Measurements from ENCODE around the gene LASP1. TPM values are rescaled to one million over a fixed set of nuclear protein-coding genes. Genes with fewer than 3 reads are reported as not detected.

Gene LASP1
- total and polyA plus RNA-seq, 8 donors: 141 to 175 (median 156) TPM

- DNase-seq (no peak), ATAC-seq (no peak)
- H3K9me3 ChIP-seq: no peaks in the 10 kb centered on the region
- peak overlapping the region in 1 of 2 donors; percentile 76 for H3K27ac ChIP-seq
- peaks cover 26 to 90% of the 10 kb centered on the region in 2 donors for H3K4me1 ChIP-seq
- H3K27me3 ChIP-seq: no peaks in the 10 kb centered on the region
- peaks cover 0 to 90% of the 10 kb centered on the region in 2 donors for H3K36me3 ChIP-seq
- TF ChIP-seq CTCF (IDR thresholded peaks at IDR 0.05): no peak
- intact Hi-C loops (cut with DNase I): no loop called here
- no peak overlapping the region for H3K4me3 ChIP-seq
These were observed 20.0 kb downstream of the LASP1 start for GRCh38 chr17:38889745-38890409.

GRCh38 chr17:38890410-38890746, 20.5 kb downstream of the LASP1 start:
- ATAC-seq (no peak), DNase-seq (no peak)
- Histone ChIP-seq H3K4me3 (no peak overlapping the region), H3K27ac (peak overlapping the region in 1 of 2 donors; percentile 76), H3K27me3 (no peaks in the 10 kb centered on the region), H3K36me3 (peaks cover 0 to 86% of the 10 kb centered on the region in 2 donors), H3K9me3 (no peaks in the 10 kb centered on the region), H3K4me1 (peaks cover 21 to 88% of the 10 kb centered on the region in 2 donors)
- intact Hi-C loops (cut with DNase I): no loop called here
- no peak for TF ChIP-seq CTCF (IDR thresholded peaks at IDR 0.05)

DNA sequence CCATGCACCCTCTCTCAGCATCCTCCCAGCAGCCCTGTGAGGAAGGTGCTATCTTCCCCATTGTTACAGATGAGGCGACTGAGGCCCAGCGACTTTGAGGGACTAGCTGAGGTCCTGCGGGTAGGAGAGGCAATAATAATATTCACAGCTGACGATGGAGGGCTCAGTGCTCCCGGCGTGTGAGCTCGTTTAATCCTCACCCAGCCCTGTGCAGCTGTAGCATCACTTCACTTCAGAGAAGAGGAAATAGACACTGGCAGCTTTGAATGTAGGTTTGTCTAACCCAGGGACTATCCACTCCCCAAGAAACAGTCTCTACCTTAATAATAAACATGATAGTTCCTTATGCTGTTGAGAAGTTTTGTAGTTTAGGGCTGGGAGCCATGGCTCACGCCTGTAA, 21.6 kb downstream of the LASP1 start:
- no peak for DNase-seq
- Histone ChIP-seq H3K4me1 (peaks cover 22 to 88% of the 10 kb centered on the region in 2 donors), H3K27ac (peak overlapping the region in 1 of 2 donors; percentile 76), H3K4me3 (no peak overlapping the region), H3K27me3 (no peaks in the 10 kb centered on the region), H3K9me3 (no peaks in the 10 kb centered on the region), H3K36me3 (peaks cover 0 to 90% of the 10 kb centered on the region in 2 donors)
- TF ChIP-seq CTCF (IDR thresholded peaks at IDR 0.05): no peak
- ATAC-seq: no peak
- intact Hi-C loops (cut with DNase I): no loop called here

DNA sequence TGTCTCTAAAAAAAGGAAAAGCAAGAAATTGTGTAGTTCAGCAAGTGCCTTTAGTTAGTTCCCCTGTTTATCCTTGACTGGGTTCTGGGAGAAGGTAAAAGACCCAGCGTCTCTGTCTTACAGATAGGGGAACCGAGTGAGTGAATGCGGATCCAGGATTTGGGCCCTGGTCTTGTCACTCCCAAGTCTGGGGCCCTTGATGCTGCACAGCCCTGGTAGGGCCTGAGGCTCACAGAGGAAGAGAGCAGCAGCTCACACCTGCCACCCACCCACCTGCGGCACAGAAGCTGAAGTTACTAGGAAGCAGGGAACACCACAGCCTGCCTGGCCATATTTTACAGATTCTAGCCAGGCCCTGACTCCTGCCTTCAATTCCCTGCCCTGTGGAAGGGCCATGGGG, 22.2 kb downstream of the LASP1 start:
- peaks cover 0 to 90% of the 10 kb centered on the region in 2 donors for H3K36me3 ChIP-seq
- H3K9me3 ChIP-seq: no peaks in the 10 kb centered on the region
- peak overlapping the region in 1 of 2 donors; percentile 76 for H3K27ac ChIP-seq
- no peak for ATAC-seq
- no peaks in the 10 kb centered on the region for H3K27me3 ChIP-seq
- no peak overlapping the region for H3K4me3 ChIP-seq
- intact Hi-C loops (cut with DNase I): no loop called here
- TF ChIP-seq CTCF (IDR thresholded peaks at IDR 0.05): no peak
- peaks cover 28 to 88% of the 10 kb centered on the region in 2 donors for H3K4me1 ChIP-seq
- DNase-seq: no peak

GRCh38 chr17:38892620-38893019, 22.8 kb downstream of the LASP1 start:
- Histone ChIP-seq H3K27me3 (no peaks in the 10 kb centered on the region), H3K27ac (peak overlapping the region in 1 of 2 donors; percentile 76), H3K4me1 (peaks cover 29 to 88% of the 10 kb centered on the region in 2 donors), H3K9me3 (no peaks in the 10 kb centered on the region), H3K4me3 (no peak overlapping the region), H3K36me3 (peaks cover 0 to 86% of the 10 kb centered on the region in 2 donors)
- DNase-seq (no peak), ATAC-seq (no peak)
- intact Hi-C loops (cut with DNase I): no loop called here
- no peak for TF ChIP-seq CTCF (IDR thresholded peaks at IDR 0.05)
